Caki2 (cell line): Measurements from ENCODE around the gene CD300C. TPM values are rescaled to one million over a fixed set of nuclear protein-coding genes. Genes with fewer than 3 reads are reported as not detected.
"Not testable (repeated sequence)": the region's sequence is repeated elsewhere in the genome, so short reads cannot be mapped to it uniquely, and the experiment has no call there.

Experiments
- DNase-seq: peaks from one replicate; pipeline ENCODE4 v3.0.0-alpha.2; 2015; ENCODE audit warnings: low read depth
- in situ Hi-C: cut with HindIII; loops from 2 replicates; pipeline ENCODE4 v1.10.0; 2016; ENCODE audit warnings: low sequenced_read_pairs, low pct_unique_long_range_greater_than_20kb, mixed read lengths
- total RNA-seq: library from RNA; depleted of rRNA; stranded (reverse); fragments of >200 nt; shearing (Covaris generic); gene quantifications from 2 replicates; pipeline ENCODE4 v1.2.3, GENCODE V29; 2014; ENCODE audit warnings: low replicate concordance

The CD300C gene
- total RNA-seq, 1 experiment from 2014 or later: not detected

- in situ Hi-C loops: no loop called here
- DNase-seq: no peak
Observed at GRCh38 chr17:74521701-74522201, 24.2 kb downstream of the CD300C start.

- no peak for DNase-seq
- in situ Hi-C loops: no loop called here
Observed at GRCh38 chr17:74520790-74521480, 25.0 kb downstream of the CD300C start.

GRCh38 chr17:74520016-74520434 lies 25.9 kb downstream of the CD300C start:
- in situ Hi-C loops: no loop called here
- DNase-seq: no peak

GRCh38 chr17:74518413-74518981 lies 27.4 kb downstream of the CD300C start:
- in situ Hi-C loops, DNase-seq: not testable (repeated sequence)

GRCh38 chr17:74516561-74517328 lies 29.2 kb downstream of the CD300C start:
- no peak for DNase-seq
- in situ Hi-C loops: no loop called here

- in situ Hi-C loops: no loop called here
- DNase-seq: no peak
Observed at GRCh38 chr17:74515941-74516340, 30.0 kb downstream of the CD300C start.

- in situ Hi-C loops: no loop called here
Observed at GRCh38 chr17:74514632-74515334, 31.1 kb downstream of the CD300C start.

GRCh38 chr17:74513987-74514631 lies 31.8 kb downstream of the CD300C start:
- in situ Hi-C loops: no loop called here
- peak; percentile 93 for DNase-seq

More at GRCh38 chr17:74514632-74515334, 31.1 kb downstream of the CD300C start:
- DNase-seq: no peak

- peak; percentile 6 for DNase-seq
- in situ Hi-C loops: no loop called here
Observed at GRCh38 chr17:74512624-74513091, 33.3 kb downstream of the CD300C start.

GRCh38 chr17:74512036-74512435 lies 33.9 kb downstream of the CD300C start:
- DNase-seq: no peak
- in situ Hi-C loops: no loop called here

- DNase-seq: no peak
- in situ Hi-C loops: no loop called here
Observed at GRCh38 chr17:74508156-74508555, 37.8 kb downstream of the CD300C start.

- in situ Hi-C loops, DNase-seq: not testable (repeated sequence)
Observed at GRCh38 chr17:74503949-74504348, 42.0 kb downstream of the CD300C start.

GRCh38 chr17:74502861-74503260 lies 43.1 kb downstream of the CD300C start:
- in situ Hi-C loops: no loop called here
- DNase-seq: no peak

GRCh38 chr17:74499992-74500391 lies 45.9 kb downstream of the CD300C start:
- in situ Hi-C loops: loop anchor here (25.0 kb wide), 1 partner anchor 188 kb away; no protein-coding TSS in a partner anchor
- no peak for DNase-seq

- in situ Hi-C loops: loop anchor here (25.0 kb wide), 1 partner anchor 185 kb away; no protein-coding TSS in a partner anchor
- DNase-seq: no peak
Observed at GRCh38 chr17:74497471-74497870, 48.4 kb downstream of the CD300C start.

GRCh38 chr17:74493331-74493833 lies 52.5 kb downstream of the CD300C start:
- in situ Hi-C loops: loop anchor here (25.0 kb wide), 1 partner anchor 181 kb away; no protein-coding TSS in a partner anchor
- peak; percentile 49 for DNase-seq

- no peak for DNase-seq
- in situ Hi-C loops: loop anchor here (25.0 kb wide), 1 partner anchor 179 kb away; no protein-coding TSS in a partner anchor
Observed at GRCh38 chr17:74491626-74492025, 54.3 kb downstream of the CD300C start.
